Fibroblast of mammary gland (primary cell): ENCODE measurements around the gene PLK5.

Experiments used
- DNase-seq: peaks from one replicate; pipeline ENCODE4 v3.0.0-alpha.2; 2010; ENCODE audit warnings: low read depth
- H3K4me3 ChIP-seq: 2 replicates; pipeline ENCODE4 v1.5.1; 2011; ENCODE audit warnings: low read depth, mild to moderate bottlenecking, low read length, moderate library complexity; ENCODE audit not compliant: control insufficient read depth
- TF ChIP-seq, protein P1 (sequence below): conservative IDR thresholded peaks from 2 replicates; pipeline ENCODE4 v1.5.1; 2011; ENCODE audit warnings: low read depth, low read length, inconsistent platforms; ENCODE audit not compliant: control insufficient read depth, insufficient read depth

PLK5 gene

DNA sequence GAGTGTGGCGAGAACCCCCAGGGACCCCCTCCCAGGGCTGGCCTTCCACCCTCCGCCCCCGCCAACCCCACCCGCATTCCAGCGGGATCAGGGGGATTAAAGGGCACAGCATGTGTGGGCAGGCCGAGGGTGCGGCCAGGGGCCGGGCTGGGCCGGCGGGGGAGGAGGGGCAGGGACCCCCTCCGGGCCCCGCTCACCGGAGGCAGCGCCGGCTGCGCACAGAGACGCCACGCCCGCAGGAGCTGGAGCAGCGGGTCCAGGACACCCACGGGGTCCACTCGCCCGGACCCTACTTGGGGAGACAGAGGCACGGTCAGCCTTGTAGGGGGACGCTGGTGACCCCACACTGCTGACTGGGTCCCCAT is 13.5 kb upstream of the PLK5 start:
- DNase-seq, result no peak
- no peak overlapping the region for H3K4me3 ChIP-seq
- TF ChIP-seq, protein P1, sequence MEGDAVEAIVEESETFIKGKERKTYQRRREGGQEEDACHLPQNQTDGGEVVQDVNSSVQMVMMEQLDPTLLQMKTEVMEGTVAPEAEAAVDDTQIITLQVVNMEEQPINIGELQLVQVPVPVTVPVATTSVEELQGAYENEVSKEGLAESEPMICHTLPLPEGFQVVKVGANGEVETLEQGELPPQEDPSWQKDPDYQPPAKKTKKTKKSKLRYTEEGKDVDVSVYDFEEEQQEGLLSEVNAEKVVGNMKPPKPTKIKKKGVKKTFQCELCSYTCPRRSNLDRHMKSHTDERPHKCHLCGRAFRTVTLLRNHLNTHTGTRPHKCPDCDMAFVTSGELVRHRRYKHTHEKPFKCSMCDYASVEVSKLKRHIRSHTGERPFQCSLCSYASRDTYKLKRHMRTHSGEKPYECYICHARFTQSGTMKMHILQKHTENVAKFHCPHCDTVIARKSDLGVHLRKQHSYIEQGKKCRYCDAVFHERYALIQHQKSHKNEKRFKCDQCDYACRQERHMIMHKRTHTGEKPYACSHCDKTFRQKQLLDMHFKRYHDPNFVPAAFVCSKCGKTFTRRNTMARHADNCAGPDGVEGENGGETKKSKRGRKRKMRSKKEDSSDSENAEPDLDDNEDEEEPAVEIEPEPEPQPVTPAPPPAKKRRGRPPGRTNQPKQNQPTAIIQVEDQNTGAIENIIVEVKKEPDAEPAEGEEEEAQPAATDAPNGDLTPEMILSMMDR, result no peak

DNA sequence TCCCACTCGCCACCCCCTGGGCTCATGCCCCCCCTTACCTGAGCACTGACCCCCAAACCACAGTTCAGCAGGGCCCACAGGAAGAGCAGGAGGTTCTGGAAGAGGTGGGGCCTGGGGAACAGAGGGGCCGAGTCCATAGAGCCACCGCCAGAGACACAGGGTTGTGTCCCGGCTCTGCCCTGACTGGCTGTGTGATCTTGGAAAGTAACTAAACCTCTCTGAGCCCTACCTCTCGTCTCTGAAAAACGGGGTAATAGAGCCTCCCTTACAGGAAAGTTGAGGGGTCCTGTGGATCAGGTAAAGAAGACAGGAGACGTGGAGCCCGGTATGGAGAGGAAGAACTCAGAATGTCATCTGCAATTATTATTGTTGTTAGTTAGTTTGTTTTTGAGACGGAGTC is 13.1 kb upstream of the PLK5 start:
- TF ChIP-seq, protein P1, result no peak
- no peak for DNase-seq
- H3K4me3 ChIP-seq, result no peak overlapping the region

DNA sequence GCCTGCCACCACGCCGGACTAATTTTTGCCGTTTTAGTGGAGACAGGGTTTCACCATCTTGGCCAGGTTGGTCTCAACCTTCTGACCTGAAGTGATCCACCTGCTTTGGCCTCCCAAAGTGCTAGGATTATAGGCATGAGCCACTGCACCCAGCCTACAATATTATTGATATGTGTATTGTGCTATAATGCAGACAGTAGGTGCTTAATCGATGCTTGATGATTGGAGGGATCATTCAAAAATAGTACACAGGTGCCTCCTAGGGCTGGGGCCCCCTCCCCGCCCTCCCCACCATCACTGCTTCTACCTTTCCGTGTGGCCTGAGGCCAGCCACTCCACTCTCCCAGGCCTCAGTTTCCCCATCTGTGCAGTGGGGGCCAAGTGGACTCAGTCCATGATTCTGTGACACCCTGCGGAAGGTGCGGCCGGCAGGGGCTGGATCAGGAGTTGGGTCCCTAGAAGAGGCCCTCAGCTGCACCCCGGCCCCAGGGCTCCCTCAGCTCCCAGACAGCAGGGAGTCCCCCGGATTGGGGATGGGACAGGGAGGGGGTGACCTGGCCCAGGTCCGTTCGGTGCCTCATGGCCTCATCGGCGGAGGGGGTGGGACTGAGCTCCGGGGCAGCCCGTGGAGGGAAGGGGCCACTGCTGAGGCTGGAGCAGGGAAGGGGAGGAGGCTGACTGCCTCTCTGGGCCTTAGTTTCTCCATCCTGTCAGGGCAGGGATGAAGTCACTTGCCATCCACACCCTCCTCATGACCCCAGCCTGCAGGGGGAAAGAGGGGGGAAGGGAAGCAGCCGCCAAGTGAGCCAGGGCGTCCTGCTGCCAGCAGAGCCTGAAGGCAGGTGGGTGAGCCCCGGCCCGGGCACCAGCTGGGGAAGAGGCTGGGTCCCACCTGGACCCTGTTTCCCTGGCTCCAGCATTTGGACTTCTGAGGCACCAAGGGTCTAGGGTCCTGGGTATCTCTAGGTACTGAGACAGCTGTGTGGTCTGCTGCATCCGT is 12.3 kb upstream of the PLK5 start:
- no peak overlapping the region for H3K4me3 ChIP-seq
- TF ChIP-seq, protein P1, result no peak
- DNase-seq, result no peak

DNA sequence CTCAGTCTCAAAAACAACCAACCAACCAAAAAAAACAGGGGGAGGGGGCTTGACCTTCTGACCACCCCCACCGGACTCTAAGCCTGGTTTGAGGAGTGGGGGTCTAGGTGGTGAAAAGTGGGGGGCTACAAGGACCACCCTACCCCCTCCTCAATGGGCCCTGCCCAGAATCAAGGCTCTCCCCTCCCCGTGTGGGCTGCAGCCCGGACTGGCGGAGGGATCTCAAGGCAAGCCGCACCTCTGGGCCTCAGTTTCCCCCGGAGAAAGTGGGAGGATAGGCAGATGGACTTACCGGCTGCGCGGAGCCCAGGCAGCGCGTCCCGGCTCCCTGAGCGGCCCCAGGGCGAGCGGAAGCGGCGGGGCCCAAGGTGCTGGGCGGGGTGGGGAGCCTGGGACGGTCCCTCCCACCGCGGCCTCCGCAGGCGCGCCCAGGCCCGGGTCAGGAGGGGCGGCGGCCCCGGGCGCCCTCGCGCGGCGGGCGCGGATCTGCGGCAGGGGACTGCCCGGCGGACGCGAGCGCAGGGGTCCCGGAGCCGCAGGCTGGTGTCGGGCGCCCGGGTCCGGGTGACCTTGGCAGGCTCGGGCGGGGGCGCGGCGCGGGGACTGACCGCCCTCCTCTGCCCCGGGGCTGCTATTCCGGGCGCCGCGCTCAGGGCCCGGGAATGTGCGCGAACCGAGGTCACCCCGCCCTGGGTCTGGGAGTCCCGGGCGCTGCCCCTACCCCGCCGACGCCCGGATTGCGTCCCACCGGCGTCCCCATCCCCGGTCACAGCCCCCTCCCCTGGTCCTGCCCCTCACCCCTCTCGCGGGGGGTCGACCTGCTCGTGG is 11.0 kb upstream of the PLK5 start, which contains the start of gene ADAMTSL5:
ADAMTSL5 (minus strand) TSS at position 349 of the 828 bp plus-strand sequence. CDS start 2,076 bp downstream, outside the sequence.
- H3K4me3 ChIP-seq, result peak within 1 kb of the TSS; percentile 51
- peak; percentile 37 for DNase-seq
- TF ChIP-seq, protein P1, result no peak

DNA sequence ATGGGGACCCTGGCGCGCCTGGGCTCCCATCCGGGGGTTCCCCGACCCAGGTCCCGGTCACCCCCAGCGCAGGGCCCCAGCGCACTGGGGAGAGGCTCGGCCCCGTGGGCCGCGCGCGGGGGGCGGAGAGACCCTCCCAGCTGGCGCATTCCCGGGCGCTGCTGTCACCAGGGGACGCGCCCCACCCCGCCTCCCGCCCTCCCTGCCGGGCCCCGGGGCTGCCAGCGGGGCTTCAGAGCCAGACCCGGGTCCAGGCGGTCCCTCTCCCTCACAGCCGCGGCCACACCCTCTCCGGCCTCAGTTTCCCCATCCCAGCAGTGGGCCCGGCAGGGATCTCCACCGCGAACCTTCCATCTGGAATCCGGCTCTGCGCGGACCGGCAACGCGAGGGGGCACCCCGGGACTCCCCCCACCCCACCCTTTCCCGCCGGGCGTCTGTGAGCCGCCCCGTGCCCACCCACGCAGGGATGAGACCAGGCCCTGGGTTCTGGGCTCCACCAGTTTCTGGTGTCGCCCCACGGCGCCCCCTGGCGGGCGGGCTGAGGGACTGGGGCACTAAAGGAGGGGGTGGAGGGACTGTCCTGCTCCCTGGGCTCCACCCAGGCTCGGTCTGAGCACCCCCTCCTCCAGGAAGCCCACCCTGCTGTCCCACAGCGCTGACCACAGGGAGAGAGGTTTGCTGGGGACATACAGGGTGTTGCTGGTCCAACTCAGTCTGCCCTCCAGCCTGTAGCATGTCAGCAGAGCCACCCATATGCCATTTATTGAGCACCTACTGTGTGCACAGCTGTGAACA is 10.2 kb upstream of the PLK5 start:
- TF ChIP-seq, protein P1, result peak; percentile 56
- DNase-seq, result peak; percentile 55
- peak overlapping the region; percentile 29 for H3K4me3 ChIP-seq

DNA sequence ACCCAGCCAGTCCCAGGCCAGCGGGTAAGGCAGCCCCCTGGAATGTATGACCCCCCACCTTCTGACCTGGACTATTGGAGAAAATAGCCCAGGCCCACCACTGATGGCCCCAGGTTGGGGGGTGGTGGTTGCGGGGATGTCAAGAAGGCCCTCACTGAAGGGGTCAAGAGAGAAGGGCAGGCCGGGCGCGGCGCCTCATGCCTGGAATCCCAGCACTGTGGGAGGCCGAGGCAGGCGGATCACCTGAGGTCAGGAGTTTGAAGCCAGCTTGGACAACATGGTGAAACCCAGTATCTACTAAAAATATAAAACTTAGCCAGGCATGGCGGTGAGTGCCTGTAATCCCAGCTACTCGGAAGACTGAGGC is 9.6 kb upstream of the PLK5 start:
- no peak for DNase-seq
- no peak overlapping the region for H3K4me3 ChIP-seq
- TF ChIP-seq, protein P1, result no peak
